Vagina (tissue), 2 donors: Measurements from ENCODE around the gene RTN4IP1. TPM values are rescaled to one million over a fixed set of nuclear protein-coding genes. Genes with fewer than 3 reads are reported as not detected.

Source experiments
- DNase-seq, 2 donors: peaks; one replicate each; pipeline ENCODE4 v3.0.0-alpha.2; 2017; ENCODE audit errors: extremely low spot score in 2 of 2
- H3K27ac ChIP-seq: fragments of 200-600 bp; sonication (generic); one replicate; pipeline ENCODE4 v1.5.1; 2019
- H3K27me3 ChIP-seq: fragments of 200-600 bp; sonication (generic); one replicate; pipeline ENCODE4 v1.5.1; 2019
- H3K36me3 ChIP-seq, 2 donors: fragments of 200-600 bp; sonication (generic); one replicate each; pipeline ENCODE4 v1.5.1; 2017 to 2019
- H3K4me1 ChIP-seq: fragments of 200-600 bp; sonication (generic); one replicate; pipeline ENCODE4 v1.5.1; 2019
- H3K4me3 ChIP-seq, 2 donors: fragments of 200-600 bp; sonication (generic); 1 replicate in 1 of 2; 2 replicates in 1 of 2; pipeline ENCODE4 v1.5.1; 2016 to 2019
- H3K9me3 ChIP-seq: fragments of 200-600 bp; sonication (generic); one replicate; pipeline ENCODE4 v1.5.1; 2019
- CTCF ChIP-seq, 3 experiments: fragments of 450-650 bp in 2 of 3; fragments of 200-600 bp in 1 of 3; sonication (generic) in 1 of 3; IDR thresholded peaks; one replicate each; pipeline ENCODE4 v1.5.1; 2017 to 2019; ENCODE audit warnings: antibody characterized with exemption in 3 of 3, mild to moderate bottlenecking in 2 of 3, moderate library complexity in 2 of 3
- POLR2A ChIP-seq, 2 donors: fragments of 450-650 bp; IDR thresholded peaks; one replicate each; pipeline ENCODE4 v1.6.1; 2017; ENCODE audit warnings: antibody characterized with exemption in 2 of 2, mild to moderate bottlenecking in 2 of 2, moderate library complexity in 2 of 2
- POLR2AphosphoS5 ChIP-seq, 2 donors: sonication (generic); formaldehyde crosslinking; IDR thresholded peaks; one replicate each; pipeline ENCODE4 v1.9.0; 2017; ENCODE audit warnings: antibody characterized with exemption in 2 of 2, mild to moderate bottlenecking in 2 of 2, low read depth in 1 of 2; ENCODE audit not compliant: insufficient read depth in 1 of 2
- intact Hi-C: fragments of 100-400 bp; cut with DNase I; formaldehyde crosslinking; loops from one replicate; pipeline ENCODE4 v1.15.1; 2023
- total RNA-seq: library from RNA; depleted of rRNA; stranded (reverse); fragments of >200 nt; gene quantifications from one replicate; pipeline ENCODE4 v1.2.3, GENCODE V29; 2016

Gene RTN4IP1
- total RNA-seq, 1 donor from 2014 or later = 2.9 TPM

DNA sequence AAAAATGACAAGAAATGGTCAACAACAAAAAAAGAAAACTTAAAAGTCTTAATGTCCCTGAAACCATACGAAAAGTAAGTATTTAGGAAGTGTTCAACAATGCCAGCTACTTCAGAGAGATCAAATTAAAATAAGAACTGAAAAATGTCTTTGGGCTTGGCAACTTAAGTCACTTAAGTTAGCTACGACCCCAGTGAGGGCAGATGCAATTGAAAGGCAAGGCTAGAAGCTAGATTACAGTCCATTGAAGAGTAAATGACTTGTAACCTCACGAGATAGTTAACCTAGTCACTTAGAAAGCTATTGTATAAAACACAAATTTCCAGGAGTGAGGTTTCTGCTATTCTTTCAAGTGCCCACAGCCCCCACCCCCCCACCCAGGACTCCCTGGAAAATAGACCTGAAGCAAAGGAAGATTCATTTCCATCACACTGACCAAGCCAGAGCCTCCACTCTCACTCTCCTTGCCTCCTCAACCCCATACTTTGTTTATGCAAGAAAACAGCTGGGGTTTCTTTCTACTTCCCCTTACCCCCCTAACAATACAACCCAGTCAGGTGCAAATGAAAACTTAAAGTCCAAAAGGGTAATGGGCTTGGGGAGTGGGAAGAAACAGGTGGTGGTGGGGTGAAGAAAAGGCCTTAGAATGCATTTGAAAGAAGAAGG lies 14.6 kb downstream of the RTN4IP1 start:
- Histone ChIP-seq H3K27ac (no peak overlapping the region), H3K27me3 (no peaks in the 10 kb centered on the region), H3K36me3 (no peaks in the 10 kb centered on the region), H3K4me3 (no peak overlapping the region), H3K9me3 (no peaks in the 10 kb centered on the region), H3K4me1 (no peaks in the 10 kb centered on the region)
- intact Hi-C loops = no loop called here
- no peak for DNase-seq
- TF ChIP-seq POLR2A (IDR thresholded peaks at IDR 0.05) (no peak), POLR2AphosphoS5 (IDR thresholded peaks at IDR 0.05; ENCODE audit: insufficient read depth in 1 of 2, low read depth in 1 of 2) (no peak), CTCF (IDR thresholded peaks at IDR 0.05) (no peak)

- H3K27me3 ChIP-seq = no peaks in the 10 kb centered on the region
- TF ChIP-seq POLR2A (IDR thresholded peaks at IDR 0.05) (no peak), CTCF (IDR thresholded peaks at IDR 0.05) (no peak), POLR2AphosphoS5 (IDR thresholded peaks at IDR 0.05; ENCODE audit: insufficient read depth in 1 of 2, low read depth in 1 of 2) (no peak)
- H3K4me1 ChIP-seq = no peaks in the 10 kb centered on the region
- no peaks in the 10 kb centered on the region for H3K36me3 ChIP-seq
- H3K4me3 ChIP-seq = no peak overlapping the region
- DNase-seq = no peak
- intact Hi-C loops = no loop called here
- no peaks in the 10 kb centered on the region for H3K9me3 ChIP-seq
- H3K27ac ChIP-seq = no peak overlapping the region
These were observed 15.1 kb downstream of the RTN4IP1 start for GRCh38 chr6:106614166-106614565.

DNA sequence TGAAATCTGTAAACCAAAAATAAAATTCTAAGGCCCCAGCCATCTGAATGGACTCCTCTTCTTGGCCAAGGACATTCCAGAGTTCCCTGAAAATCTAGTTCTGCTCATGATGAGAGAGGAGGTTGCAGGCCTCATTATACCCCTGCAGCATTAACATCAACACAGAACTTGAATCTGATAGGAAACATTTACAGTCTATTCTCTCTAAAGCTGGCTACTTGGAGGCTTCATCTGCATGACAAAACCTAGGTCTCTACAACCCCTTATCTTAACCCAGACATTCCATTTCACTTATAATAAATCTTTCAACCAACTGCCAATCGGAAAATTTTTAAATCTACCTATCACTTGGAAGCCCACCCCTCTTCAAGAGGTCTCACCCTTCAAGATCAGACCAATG lies 15.7 kb downstream of the RTN4IP1 start:
- no peak for DNase-seq
- Histone ChIP-seq H3K36me3 (no peaks in the 10 kb centered on the region), H3K4me1 (no peaks in the 10 kb centered on the region), H3K4me3 (no peak overlapping the region), H3K9me3 (no peaks in the 10 kb centered on the region), H3K27me3 (no peaks in the 10 kb centered on the region), H3K27ac (no peak overlapping the region)
- TF ChIP-seq CTCF (IDR thresholded peaks at IDR 0.05) = no peak
- TF ChIP-seq POLR2AphosphoS5 (IDR thresholded peaks at IDR 0.05; ENCODE audit: insufficient read depth in 1 of 2, low read depth in 1 of 2) = no peak
- TF ChIP-seq POLR2A (IDR thresholded peaks at IDR 0.05) = no peak
- intact Hi-C loops = no loop called here

GRCh38 chr6:106612671-106613416 lies 16.5 kb downstream of the RTN4IP1 start:
- intact Hi-C loops = no loop called here
- H3K4me3 ChIP-seq = no peak overlapping the region
- H3K27me3 ChIP-seq = no peaks in the 10 kb centered on the region
- H3K4me1 ChIP-seq = no peaks in the 10 kb centered on the region
- no peak for DNase-seq
- H3K27ac ChIP-seq = no peak overlapping the region
- H3K9me3 ChIP-seq = no peaks in the 10 kb centered on the region
- TF ChIP-seq POLR2AphosphoS5 (IDR thresholded peaks at IDR 0.05; ENCODE audit: insufficient read depth in 1 of 2, low read depth in 1 of 2) (no peak), CTCF (IDR thresholded peaks at IDR 0.05) (no peak), POLR2A (IDR thresholded peaks at IDR 0.05) (no peak)
- no peaks in the 10 kb centered on the region for H3K36me3 ChIP-seq

- Histone ChIP-seq H3K4me3 (no peak overlapping the region), H3K4me1 (no peaks in the 10 kb centered on the region), H3K27ac (no peak overlapping the region), H3K27me3 (no peaks in the 10 kb centered on the region), H3K9me3 (no peaks in the 10 kb centered on the region), H3K36me3 (no peaks in the 10 kb centered on the region)
- TF ChIP-seq POLR2AphosphoS5 (IDR thresholded peaks at IDR 0.05; ENCODE audit: insufficient read depth in 1 of 2, low read depth in 1 of 2) = no peak
- no peak for TF ChIP-seq POLR2A (IDR thresholded peaks at IDR 0.05)
- no peak for TF ChIP-seq CTCF (IDR thresholded peaks at IDR 0.05)
- no peak for DNase-seq
- intact Hi-C loops = no loop called here
These were observed 18.3 kb downstream of the RTN4IP1 start for GRCh38 chr6:106611030-106611429.
